Measurements from ENCODE around the gene GALR3.
A peak's percentile ranks its signal among the peaks of the same experiment; 100 is the strongest.

GALR3 gene

GRCh38 chr22:37803639-37804351, 19.4 kb upstream of the GALR3 start:
- DNase-seq, result no peak

GRCh38 chr22:37804352-37804880, 18.8 kb upstream of the GALR3 start:
- no peak for DNase-seq

GRCh38 chr22:37804881-37805809, 18.0 kb upstream of the GALR3 start:
- DNase-seq, result peak; percentile 88

GRCh38 chr22:37805810-37806277, 17.3 kb upstream of the GALR3 start:
- DNase-seq, result no peak

- DNase-seq, result peak; percentile 48
Measured at GRCh38 chr22:37806409-37807333, 16.5 kb upstream of the GALR3 start.

- DNase-seq, result peak; percentile 98
Measured at GRCh38 chr22:37807410-37808293, 15.5 kb upstream of the GALR3 start, which contains the start of gene GCAT. GCAT (plus strand) TSS chr22:37807934; CDS start chr22:37807968, 34 bp downstream.

- no peak for DNase-seq
Measured at GRCh38 chr22:37808294-37808657, 14.9 kb upstream of the GALR3 start.

- DNase-seq, result no peak
Measured at GRCh38 chr22:37809672-37810333, 13.4 kb upstream of the GALR3 start.

GRCh38 chr22:37811867-37812266, 11.3 kb upstream of the GALR3 start:
- no peak for DNase-seq

- DNase-seq, result no peak
Measured at GRCh38 chr22:37812869-37813678, 10.1 kb upstream of the GALR3 start.

- DNase-seq, result no peak
Measured at GRCh38 chr22:37815593-37815992, 7.6 kb upstream of the GALR3 start.

GRCh38 chr22:37816543-37817180, 6.5 kb upstream of the GALR3 start:
- DNase-seq, result no peak

GRCh38 chr22:37817705-37818408, 5.3 kb upstream of the GALR3 start:
- DNase-seq, result peak; percentile 81

GRCh38 chr22:37818409-37819104, 4.6 kb upstream of the GALR3 start:
- peak; percentile 66 for DNase-seq

GRCh38 chr22:37819105-37819433, 4.1 kb upstream of the GALR3 start:
- no peak for DNase-seq

GRCh38 chr22:37820350-37820749, 2.8 kb upstream of the GALR3 start:
- no peak for DNase-seq

GRCh38 chr22:37822079-37822833, 926 bp upstream of the GALR3 start:
- no peak for DNase-seq
